Activated naive CD4-positive, alpha-beta T cell treated with anti-CD3 and anti-CD28 coated beads, Interleukin-2, amount 50 U/mL, for 72 hours (primary cell): Measurements from ENCODE around the gene SPAG8. TPM values are rescaled to one million over a fixed set of nuclear protein-coding genes. Genes with fewer than 3 reads are reported as not detected.

Experiments used
- ATAC-seq, 2 donors: fragments of 150-1000 bp; cut with Tn5 transposase; 2 replicates each; pipeline ENCODE4 v1.10.0; 2021; ENCODE audit warnings: mild to moderate bottlenecking in 2 of 2, moderate library complexity in 2 of 2
- DNase-seq, 2 donors: peaks; one replicate each; pipeline ENCODE4 v3.0.0; 2021 to 2022; ENCODE audit warnings: low spot score in 2 of 2
- H3K27ac Mint-ChIP-seq, 2 donors: one replicate each; pipeline ENCODE4 v1.8.0; 2022; ENCODE audit warnings: mild to moderate bottlenecking in 2 of 2, mixed read lengths in 2 of 2
- H3K36me3 Mint-ChIP-seq, 2 donors: one replicate each; pipeline ENCODE4 v1.8.0; 2022; ENCODE audit warnings: mixed read lengths in 2 of 2
- H3K9me3 Mint-ChIP-seq, 2 donors: one replicate each; pipeline ENCODE4 v1.8.0; 2022; ENCODE audit warnings: mixed read lengths in 2 of 2
- total RNA-seq, 2 donors: library from RNA; stranded (reverse); gene quantifications; one replicate each; pipeline ENCODE4 v1.2.3, GENCODE V29; 2022

Gene SPAG8
- total RNA-seq, 2 donors from 2014 or later, result 1.0 to 1.3 TPM

DNA sequence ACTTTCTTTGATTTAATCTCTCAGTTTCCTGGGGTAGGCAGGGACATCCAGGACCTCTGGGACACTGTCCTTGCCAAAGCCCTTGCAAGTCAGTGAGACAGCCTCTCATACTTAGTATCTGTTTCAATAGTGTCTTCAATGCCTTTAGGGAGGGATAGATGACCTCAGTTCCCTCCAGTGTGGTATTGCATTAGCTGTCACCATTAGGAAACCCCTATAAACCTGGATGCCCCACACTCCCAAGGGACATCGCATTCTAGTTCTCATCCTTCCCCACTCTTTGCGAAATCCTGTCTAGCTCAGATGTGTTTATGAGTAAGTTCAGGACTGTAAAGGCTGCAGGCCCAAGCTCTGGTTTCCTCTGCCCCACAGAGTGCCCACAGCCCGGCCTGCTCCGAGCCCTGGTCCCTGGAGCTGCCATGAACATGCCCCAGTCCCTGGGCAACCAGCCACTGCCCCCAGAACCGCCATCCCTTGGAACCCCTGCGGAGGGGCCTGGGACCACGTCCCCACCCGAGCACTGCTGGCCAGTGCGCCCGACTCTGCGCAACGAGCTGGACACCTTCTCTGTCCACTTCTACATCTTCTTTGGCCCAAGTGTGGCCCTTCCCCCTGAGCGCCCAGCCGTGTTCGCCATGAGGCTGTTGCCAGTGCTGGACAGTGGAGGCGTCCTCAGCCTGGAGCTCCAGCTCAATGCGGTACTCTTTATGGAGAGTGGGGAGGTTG, 30.1 kb upstream of the SPAG8 start:
- H3K9me3 Mint-ChIP-seq, result no peaks in the 10 kb centered on the region
- peaks cover 0 to 4% of the 10 kb centered on the region in 2 donors for H3K36me3 Mint-ChIP-seq
- peak in 1 of 2 donors; percentile 14 for ATAC-seq
- no peak overlapping the region for H3K27ac Mint-ChIP-seq
- no peak for DNase-seq

DNA sequence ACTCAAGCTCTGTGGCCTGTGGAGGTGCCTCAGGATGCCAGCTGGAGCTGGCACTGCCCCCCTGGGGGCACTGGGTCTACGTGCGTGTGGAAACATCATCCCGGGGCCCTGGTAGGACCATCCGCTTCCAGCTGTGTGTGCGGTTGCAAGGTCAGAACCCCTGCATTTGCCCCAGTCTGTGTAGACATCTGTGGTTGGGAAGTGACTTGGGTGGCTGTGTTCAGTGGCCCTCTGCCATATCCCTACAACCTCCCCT, 29.5 kb upstream of the SPAG8 start:
- no peaks in the 10 kb centered on the region for H3K9me3 Mint-ChIP-seq
- ATAC-seq, result no peak

DNA sequence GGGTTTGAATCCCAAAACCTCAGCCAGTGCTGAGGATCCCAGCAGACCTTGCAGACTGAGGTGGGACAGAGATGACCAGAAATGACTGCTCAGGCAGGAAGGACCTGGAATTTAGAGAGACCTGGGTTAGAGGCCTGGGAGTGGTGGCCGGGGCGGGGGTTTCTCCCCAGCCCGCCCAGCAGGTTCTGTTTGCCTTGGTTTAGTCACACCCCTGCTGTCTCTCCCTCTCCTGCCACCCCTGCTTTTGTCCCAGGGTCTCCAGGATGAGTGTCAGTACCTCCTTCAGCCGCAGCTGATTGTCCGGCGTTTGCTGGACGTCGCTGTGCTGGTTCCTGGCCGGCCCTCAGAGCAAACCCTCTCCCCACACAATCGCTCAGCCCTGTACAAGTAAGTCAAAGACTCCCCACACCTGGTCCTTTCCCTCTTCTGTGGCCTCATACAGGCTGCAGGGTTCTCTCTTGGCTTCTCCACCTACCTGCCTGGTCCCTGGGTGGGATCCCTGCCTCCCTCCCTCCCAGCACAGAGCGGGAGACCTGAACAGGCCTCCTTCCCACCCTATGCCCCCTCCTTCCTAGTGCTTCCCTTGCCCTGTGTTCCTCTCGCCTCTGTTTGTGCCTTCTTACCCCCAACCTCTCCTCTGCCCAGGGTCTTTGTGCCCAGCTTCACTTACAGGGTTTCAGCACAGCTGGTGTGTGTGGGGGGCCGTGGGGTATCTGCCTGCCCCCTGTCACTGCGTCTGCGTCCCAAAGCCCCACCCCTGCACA, 29.0 kb upstream of the SPAG8 start:
- no peaks in the 10 kb centered on the region for H3K9me3 Mint-ChIP-seq
- H3K36me3 Mint-ChIP-seq, result no peaks in the 10 kb centered on the region
- DNase-seq (no peak), ATAC-seq (no peak)
- H3K27ac Mint-ChIP-seq, result peak overlapping the region in 1 of 2 donors; percentile 13

More for the DNA sequence above, 29.5 kb upstream of the SPAG8 start:
- Mint-ChIP-seq H3K27ac (no peak overlapping the region), H3K36me3 (no peaks in the 10 kb centered on the region)
- no peak for DNase-seq

DNA sequence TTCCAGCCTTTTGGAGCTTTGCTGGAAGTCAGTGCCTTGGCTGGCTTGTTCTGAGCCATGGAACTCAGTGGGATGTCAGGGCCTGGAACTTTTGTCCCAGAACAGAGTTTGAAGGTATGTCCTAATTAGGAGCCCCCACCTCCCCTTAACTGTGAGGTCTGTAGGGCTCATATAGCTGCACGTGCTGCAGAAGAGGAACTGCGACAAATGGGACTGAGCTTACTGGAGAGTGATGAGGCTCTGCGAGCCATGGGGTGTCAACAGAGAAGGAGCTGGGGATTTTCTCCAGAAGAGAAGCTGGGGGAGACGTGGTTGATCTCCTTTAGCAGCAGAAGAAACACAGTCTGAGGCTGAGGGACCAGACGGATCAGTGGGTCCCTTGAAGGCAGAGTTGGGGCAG, 27.9 kb upstream of the SPAG8 start:
- Mint-ChIP-seq H3K36me3 (no peaks in the 10 kb centered on the region), H3K27ac (no peak overlapping the region), H3K9me3 (no peaks in the 10 kb centered on the region)
- ATAC-seq (no peak), DNase-seq (no peak)

DNA sequence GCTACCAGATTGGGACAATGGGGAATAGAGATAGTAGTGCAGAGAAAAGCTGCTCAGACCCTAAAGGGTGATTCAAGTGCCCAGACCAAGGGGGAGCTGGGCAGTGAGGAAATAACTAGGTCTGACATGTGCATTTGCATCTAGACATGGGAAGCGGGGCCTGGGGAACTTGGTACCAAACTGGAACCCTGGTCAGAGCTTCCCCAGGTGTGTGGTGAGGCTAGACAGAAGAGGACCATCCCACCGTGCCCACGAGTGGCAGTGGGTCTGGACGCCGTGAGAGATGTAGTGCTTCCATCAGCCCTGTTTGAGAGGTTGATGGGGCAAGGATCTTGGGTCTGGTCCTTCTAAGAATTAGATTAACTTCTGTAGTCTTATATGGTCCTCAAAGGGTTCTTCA, 24.5 kb upstream of the SPAG8 start:
- DNase-seq, result no peak
- no peak for ATAC-seq
- Mint-ChIP-seq H3K27ac (no peak overlapping the region), H3K9me3 (no peaks in the 10 kb centered on the region), H3K36me3 (no peaks in the 10 kb centered on the region)

DNA sequence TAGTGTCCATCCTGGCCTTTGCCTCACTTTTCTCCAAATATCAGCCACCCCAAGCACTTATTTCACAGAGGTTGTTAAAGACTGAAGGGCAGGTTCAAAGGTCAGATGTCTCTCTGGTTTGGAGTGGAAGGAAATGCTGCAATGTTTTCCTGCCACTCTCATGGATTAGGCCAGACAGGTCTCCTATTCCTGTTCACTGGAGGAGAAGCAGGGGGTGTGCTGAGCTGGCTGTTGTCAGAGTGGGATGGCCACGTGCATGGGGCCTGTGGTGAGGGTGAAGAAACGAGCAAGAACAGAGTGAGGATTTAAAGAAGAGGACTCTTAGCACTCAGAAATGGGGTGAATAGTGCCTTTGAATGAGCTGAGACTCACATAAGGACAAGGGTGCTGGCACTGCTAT, 23.7 kb upstream of the SPAG8 start:
- Mint-ChIP-seq H3K27ac (peak overlapping the region in 1 of 2 donors; percentile 6), H3K36me3 (no peaks in the 10 kb centered on the region), H3K9me3 (no peaks in the 10 kb centered on the region)
- ATAC-seq (no peak), DNase-seq (no peak)

DNA sequence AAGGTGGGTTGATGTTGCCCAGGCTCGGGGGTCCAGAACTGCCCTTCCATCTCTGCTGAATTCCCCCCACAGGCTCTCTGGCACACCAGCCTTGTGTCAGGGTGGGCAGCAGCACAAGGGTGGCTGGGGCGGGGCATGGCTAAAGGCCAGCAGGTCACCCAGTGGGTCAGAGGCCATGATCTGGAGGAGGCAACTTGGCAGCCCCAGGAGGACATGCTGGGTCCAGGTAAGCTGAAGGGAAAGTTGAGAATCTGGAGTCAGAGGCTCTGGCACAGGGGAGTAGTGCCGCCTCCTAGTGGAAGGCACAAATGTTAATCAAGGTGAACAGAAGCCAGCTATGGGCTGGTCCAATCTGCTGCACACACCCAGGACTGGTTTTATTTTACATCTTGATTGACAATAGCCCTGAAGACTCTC, 23.2 kb upstream of the SPAG8 start:
- no peaks in the 10 kb centered on the region for H3K9me3 Mint-ChIP-seq
- no peaks in the 10 kb centered on the region for H3K36me3 Mint-ChIP-seq
- ATAC-seq, result peak in 1 of 2 donors; percentile 38
- no peak for DNase-seq
- H3K27ac Mint-ChIP-seq, result no peak overlapping the region

DNA sequence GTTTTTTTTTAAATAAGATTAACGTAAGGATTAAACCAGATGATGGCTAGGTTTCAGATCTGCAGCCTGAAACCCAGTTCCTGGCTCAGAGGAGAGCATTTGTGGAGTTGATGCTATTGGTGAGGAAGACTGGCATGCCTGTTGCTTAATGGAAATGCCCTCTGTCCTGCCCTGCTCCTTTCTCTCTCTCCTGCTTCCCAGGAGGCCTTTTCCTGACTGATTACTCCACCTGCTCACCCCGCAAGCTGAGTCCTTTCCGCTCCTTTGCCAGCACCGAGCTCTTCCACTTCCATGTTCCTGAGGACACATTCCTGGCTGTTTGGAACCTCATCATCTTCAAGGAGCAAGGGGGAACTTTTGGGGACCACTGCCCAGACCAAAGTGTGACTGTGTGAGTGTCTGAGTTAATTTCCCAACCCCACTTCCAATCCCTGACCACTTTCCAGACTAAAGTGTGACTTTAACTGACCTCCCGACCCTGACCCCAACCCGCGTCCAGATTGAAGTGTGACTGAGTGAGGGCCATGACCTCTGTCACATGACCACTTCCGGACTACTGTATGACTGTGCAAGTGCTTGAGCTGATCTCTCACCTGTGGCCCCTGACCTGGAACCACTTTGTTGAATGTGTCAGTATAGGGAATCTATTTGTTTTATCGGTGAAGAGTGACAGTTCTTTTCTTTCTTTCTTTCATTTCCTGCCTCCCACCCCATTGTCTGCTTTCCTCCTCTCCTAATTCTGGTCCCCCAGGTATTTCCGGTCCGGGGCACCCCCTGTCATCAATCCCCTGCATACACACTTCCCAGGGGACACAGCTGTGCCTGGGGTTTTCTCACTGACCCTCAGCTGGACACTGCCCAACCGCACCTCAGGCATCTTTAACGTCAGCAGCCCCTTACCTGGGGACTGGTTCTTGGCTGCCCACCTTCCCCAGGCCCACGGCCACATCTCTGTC, 22.5 kb upstream of the SPAG8 start:
- H3K9me3 Mint-ChIP-seq, result no peaks in the 10 kb centered on the region
- DNase-seq, result no peak
- no peak for ATAC-seq
- H3K27ac Mint-ChIP-seq, result no peak overlapping the region
- H3K36me3 Mint-ChIP-seq, result no peaks in the 10 kb centered on the region

DNA sequence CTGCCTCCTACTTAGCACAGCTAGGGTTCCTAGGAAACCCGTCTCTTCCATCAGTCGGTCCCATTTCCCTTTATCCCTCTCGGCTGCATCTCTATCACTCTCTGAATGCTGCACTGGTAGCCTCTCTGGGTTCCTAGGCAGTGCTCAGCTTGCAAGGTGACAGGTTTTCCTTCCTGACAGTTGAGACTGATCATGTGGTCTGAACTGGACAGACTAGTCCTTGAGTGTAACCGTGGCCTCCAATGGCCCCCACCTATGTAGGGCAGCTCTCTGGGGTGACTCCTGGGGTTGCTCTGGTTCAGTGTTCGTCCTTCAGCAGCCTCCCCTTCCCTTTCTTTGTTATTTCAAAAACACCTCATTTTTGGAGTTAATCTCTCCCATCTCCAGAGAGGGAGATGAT, 20.8 kb upstream of the SPAG8 start:
- no peak for DNase-seq
- no peak overlapping the region for H3K27ac Mint-ChIP-seq
- no peaks in the 10 kb centered on the region for H3K36me3 Mint-ChIP-seq
- ATAC-seq, result no peak
- H3K9me3 Mint-ChIP-seq, result no peaks in the 10 kb centered on the region

DNA sequence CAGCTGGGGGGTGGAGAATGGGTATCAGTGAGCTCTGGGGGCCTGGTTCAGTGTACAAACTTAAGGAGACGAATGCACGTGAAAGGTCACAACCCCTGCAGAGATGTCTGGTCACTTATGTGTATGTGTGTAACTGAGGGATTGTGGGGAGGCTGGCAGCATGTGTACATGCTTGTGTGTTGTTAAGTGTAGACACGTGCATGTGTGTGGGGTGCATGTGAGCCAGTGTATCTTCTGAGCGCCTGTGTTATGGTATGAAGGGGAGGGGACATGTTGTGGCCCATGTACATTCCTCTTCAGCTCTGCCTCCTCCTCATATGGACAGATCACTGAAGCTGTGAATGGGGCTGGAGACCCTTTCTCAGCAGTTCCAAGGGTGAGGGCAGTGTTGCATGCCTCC, 19.0 kb upstream of the SPAG8 start:
- no peak for DNase-seq
- no peaks in the 10 kb centered on the region for H3K36me3 Mint-ChIP-seq
- no peaks in the 10 kb centered on the region for H3K9me3 Mint-ChIP-seq
- no peak for ATAC-seq
- no peak overlapping the region for H3K27ac Mint-ChIP-seq

DNA sequence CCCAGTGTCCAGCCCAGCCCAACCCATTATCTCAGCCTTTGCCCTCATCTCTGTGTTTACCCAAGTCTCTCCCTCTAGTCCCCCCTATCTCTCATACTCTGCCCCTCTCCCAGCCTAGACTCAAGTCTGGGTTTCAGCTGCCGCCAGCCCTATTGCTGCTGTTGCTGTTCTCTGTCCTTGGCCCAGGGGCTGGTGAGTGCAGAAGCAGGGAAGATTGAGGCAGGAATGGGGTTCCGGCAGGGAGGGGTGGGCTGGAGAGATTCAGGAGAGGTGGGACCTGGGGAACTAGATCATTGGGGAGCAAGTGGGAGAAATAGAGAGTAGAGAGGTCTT, 17.7 kb upstream of the SPAG8 start:
- H3K9me3 Mint-ChIP-seq, result no peaks in the 10 kb centered on the region
- no peaks in the 10 kb centered on the region for H3K36me3 Mint-ChIP-seq
- no peak for ATAC-seq
- DNase-seq, result no peak
- H3K27ac Mint-ChIP-seq, result peak overlapping the region; percentile 72 to 84

DNA sequence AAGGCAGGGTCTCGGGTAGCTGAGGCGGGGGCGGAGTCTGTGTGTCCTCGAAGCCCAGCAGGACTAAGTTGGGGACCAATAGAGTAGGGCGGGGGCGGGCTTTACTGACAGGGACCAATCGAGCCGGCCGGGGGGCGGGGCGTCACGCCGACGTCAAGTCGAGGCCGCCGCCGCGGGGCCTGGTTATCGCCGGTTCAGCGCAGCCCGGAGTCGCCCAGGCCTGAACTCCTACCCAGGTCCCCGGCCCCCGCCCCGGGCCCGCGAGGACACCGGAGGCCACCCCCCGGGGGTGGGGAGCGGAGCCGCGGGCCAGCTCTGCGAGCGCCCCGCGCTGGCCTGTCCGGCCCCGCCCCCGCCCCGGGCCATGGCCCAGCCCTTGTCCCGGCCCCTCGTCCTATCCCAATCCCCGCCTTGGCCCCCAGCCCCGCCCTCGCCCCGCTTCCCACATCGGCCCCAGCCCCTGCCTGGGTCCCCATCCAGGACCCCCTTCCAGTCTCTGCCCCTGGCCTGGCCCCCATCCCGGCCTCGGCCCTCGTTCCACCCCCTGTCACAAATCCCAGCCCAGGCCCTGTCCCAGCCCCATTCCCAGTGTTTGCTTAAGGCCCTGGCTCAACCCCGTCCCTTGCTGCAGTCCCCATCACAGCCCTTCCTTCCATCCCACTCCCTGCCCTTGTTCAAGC, 17.2 kb upstream of the SPAG8 start, which contains the start of gene TMEM8B:
TSS of gene TMEM8B (plus strand) at position 145 of the 680 bp plus-strand sequence. CDS start at position 365, 220 bp downstream.
- DNase-seq, result peak; percentile 87 to 91
- H3K27ac Mint-ChIP-seq, result peak within 1 kb of the TSS; percentile 72 to 93

DNA sequence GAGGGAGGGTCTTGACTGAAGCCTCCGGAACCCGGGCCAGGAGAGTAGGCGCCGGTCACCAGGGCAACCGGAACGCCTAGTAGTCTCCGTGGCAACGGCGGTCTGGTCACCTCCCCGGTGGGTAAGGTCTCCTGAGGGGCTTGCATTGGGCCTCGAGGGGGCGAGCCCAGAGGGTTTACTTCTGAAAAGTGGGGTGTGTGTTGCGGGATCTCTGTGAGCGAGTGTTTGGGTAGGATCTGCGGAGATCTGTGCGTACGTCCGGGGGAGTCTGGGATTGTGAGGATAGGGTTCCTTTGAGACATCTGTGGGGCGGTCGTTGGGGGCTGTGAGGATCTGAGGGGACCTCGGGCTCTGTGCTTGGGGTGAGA, 16.6 kb upstream of the SPAG8 start, which contains the start of gene FAM221B:
TSS of gene FAM221B (minus strand) at position 17 of the 368 bp plus-strand sequence. CDS start 2,571 bp downstream, outside the sequence.
- Mint-ChIP-seq H3K36me3 (no peaks in the 10 kb centered on the region), H3K9me3 (no peaks in the 10 kb centered on the region), H3K27ac (peak within 1 kb of the TSS; percentile 76 to 93)
- DNase-seq (no peak), ATAC-seq (no peak)

More for the DNA sequence above, 17.2 kb upstream of the SPAG8 start, which contains the start of gene TMEM8B:
- Mint-ChIP-seq H3K9me3 (no peaks in the 10 kb centered on the region), H3K36me3 (no peaks in the 10 kb centered on the region)
- peak; percentile 93 to 95 for ATAC-seq

DNA sequence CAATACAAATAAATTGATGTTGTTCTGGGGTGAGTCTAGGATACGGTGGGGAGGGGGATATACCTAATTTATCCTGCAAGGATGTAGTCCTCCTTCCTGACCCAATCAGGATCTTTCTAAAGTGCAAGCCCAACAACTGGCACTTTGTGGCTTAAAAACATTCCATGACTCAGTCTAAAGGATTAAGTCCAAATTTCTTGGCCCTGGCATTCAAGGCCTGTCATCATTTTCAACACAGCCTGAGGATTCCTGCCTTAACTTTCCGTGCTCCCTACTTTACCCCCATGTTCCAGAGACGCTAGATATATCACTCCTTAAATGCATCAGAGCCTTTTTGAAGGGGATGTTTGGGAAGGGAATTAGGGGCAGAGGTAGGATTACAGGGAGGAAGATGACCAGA, 15.4 kb upstream of the SPAG8 start:
- H3K9me3 Mint-ChIP-seq, result no peaks in the 10 kb centered on the region
- H3K36me3 Mint-ChIP-seq, result no peaks in the 10 kb centered on the region
- DNase-seq (no peak), ATAC-seq (no peak)
- peak overlapping the region in 1 of 2 donors; percentile 76 for H3K27ac Mint-ChIP-seq

DNA sequence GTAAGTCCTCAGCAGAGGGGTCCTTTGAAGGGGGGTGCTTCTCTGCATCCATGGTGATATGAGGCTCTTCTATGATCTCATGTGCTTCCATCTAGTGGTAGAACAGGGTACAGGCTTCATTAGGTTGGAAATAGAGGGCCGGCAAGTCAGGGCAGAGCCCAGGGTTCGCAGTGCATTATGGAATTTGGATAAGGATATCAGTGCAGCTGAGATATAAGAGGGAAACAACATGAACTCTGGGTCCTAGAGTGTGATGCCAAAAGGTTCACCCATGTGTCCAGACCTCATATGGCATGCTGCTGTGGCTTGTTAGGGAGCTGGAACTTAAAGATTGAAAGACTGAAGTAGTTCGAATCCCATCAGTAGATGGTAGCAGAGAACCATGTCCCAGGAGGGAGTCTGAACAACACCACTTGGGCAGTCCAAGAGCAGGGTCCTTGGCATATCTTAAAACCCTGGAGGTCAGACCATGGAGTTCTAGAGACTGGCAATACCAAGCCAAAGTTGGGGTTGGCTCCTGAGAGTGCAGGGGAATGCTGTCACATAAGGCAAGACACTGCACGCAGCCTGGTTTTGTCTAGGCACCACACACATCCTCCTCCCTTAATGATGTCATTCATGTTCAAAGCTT, 14.1 kb upstream of the SPAG8 start:
- Mint-ChIP-seq H3K36me3 (no peaks in the 10 kb centered on the region), H3K27ac (peak overlapping the region in 1 of 2 donors; percentile 76), H3K9me3 (no peaks in the 10 kb centered on the region)
- peak; percentile 31 to 39 for ATAC-seq
- peak in 1 of 2 donors; percentile 44 for DNase-seq

DNA sequence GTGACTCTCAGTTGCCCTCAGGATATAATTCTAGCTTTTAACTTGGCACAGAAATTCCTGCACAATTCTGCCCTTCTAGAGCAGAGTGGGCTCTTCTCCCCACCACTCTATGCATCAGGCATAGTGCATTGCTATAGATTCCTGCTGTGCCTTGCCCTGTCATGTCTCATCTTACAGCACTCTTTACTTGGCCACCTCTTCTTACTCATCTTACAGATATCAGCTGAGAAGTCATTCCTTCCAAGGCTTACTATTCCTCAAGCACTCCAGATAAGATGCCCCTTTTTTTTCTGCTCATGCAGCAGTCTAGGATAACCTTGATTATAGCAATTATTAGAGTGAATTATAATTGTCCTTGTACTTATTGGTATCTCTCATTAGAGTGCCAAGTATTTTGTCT, 10.9 kb upstream of the SPAG8 start:
- H3K27ac Mint-ChIP-seq, result peak overlapping the region in 1 of 2 donors; percentile 2
- no peaks in the 10 kb centered on the region for H3K36me3 Mint-ChIP-seq
- ATAC-seq (no peak), DNase-seq (no peak)
- no peaks in the 10 kb centered on the region for H3K9me3 Mint-ChIP-seq
